Activated T-helper 1 cell treated with anti-CD3 and anti-CD28 coated beads, Interleukin-2, amount 50 U/mL, for 16 hours (primary cell): ENCODE measurements around the gene GREB1L.
"Not testable (repeated sequence)": the region's sequence is repeated elsewhere in the genome, so short reads cannot be mapped to it uniquely, and the experiment has no call there.

Experiments
- DNase-seq, 2 donors: peaks; one replicate each; pipeline ENCODE4 v3.0.0-alpha.2; 2020; ENCODE audit warnings: low read depth in 1 of 2, low spot score in 1 of 2

The GREB1L gene

GRCh38 chr18:21242141-21242779 is at the start of gene GREB1L:
Gene GREB1L (plus strand): TSS chr18:21242232. CDS start chr18:21383519, 141,287 bp downstream.
- DNase-seq: no peak

- no peak for DNase-seq
These were observed 49.8 kb upstream of the GREB1L start for GRCh38 chr18:21192308-21192624.

GRCh38 chr18:21194871-21195771 is 46.9 kb upstream of the GREB1L start:
- DNase-seq: no peak

- no peak for DNase-seq
These were observed 45.6 kb upstream of the GREB1L start for GRCh38 chr18:21196426-21196825.

- no peak for DNase-seq
These were observed 38.9 kb upstream of the GREB1L start for GRCh38 chr18:21203126-21203525.

- DNase-seq: no peak
These were observed 38.3 kb upstream of the GREB1L start for GRCh38 chr18:21203542-21204241.

- no peak for DNase-seq
These were observed 36.3 kb upstream of the GREB1L start for GRCh38 chr18:21205695-21206094.

GRCh38 chr18:21210278-21210677 is 31.8 kb upstream of the GREB1L start:
- DNase-seq: no peak

GRCh38 chr18:21210784-21211183 is 31.2 kb upstream of the GREB1L start:
- no peak for DNase-seq

GRCh38 chr18:21214409-21214808 is 27.6 kb upstream of the GREB1L start:
- DNase-seq: not testable (repeated sequence)

GRCh38 chr18:21215490-21215889 is 26.5 kb upstream of the GREB1L start:
- no peak for DNase-seq

- no peak for DNase-seq
These were observed 23.2 kb upstream of the GREB1L start for GRCh38 chr18:21218862-21219261.

GRCh38 chr18:21230436-21230835 is 11.6 kb upstream of the GREB1L start:
- DNase-seq: no peak

GRCh38 chr18:21241301-21242048 is 557 bp upstream of the GREB1L start:
- DNase-seq: no peak

GRCh38 chr18:21242780-21243401 is 859 bp downstream of the GREB1L start:
- DNase-seq: no peak

GRCh38 chr18:21254576-21254975 is 12.5 kb downstream of the GREB1L start:
- no peak for DNase-seq

GRCh38 chr18:21255211-21255610 is 13.2 kb downstream of the GREB1L start:
- DNase-seq: no peak

GRCh38 chr18:21257386-21257785 is 15.4 kb downstream of the GREB1L start:
- DNase-seq: no peak

GRCh38 chr18:21260621-21261020 is 18.6 kb downstream of the GREB1L start:
- no peak for DNase-seq

GRCh38 chr18:21261352-21261751 is 19.3 kb downstream of the GREB1L start:
- DNase-seq: no peak

GRCh38 chr18:21262244-21262643 is 20.2 kb downstream of the GREB1L start:
- no peak for DNase-seq
